ENCODE results near the gene AIP.
"Not testable (repeated sequence)": the region's sequence is repeated elsewhere in the genome, so short reads cannot be mapped to it uniquely, and the experiment has no call there.

Gene AIP

DNA sequence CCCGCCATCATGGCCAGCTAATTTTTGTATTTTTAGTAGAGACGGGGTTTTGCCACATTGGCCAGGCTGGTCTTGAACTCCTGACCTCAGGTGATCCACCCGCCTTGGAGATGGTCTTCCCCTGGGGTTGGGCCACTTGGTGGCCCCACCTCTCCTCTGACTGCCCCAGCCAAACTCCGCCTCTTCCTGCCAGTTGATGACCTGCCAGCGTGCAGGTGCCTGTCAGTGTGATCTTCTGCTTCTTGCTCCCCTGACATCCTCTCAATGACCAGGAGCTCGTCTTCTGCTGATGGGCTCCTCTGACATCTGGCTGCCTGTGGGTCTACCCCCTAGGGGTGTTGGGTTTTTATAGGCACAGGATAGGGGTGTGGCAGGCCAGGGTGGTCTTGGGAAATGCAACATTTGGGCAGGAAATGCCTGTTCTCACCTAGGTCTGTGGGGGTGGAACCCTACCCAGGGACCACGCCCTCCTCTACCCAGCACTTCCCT, 3.1 kb downstream of the AIP start:
- CTCF ChIA-PET: interaction anchor here (0.6 to 0.7 kb wide), 3 partner anchors 18 to 181 kb away, joined by 3 to 6 read pairs (median 3); no protein-coding TSS in a partner anchor
- not testable (repeated sequence) for H3K4me3 ChIP-seq (ENCODE audit: low read depth, low read length); H3K9me3 ChIP-seq (ENCODE audit: control insufficient read depth, insufficient read depth, low read depth, low read length); H3K27ac ChIP-seq (ENCODE audit: extremely low read depth, low read depth, low read length); H3K4me1 ChIP-seq (ENCODE audit: control insufficient read depth, insufficient read depth, low read length)
- POLR2A ChIA-PET: interaction anchor here (0.7 to 1.7 kb wide), 2 partner anchors 17 to 85 kb away, joined by 3 to 4 read pairs; partner anchors contain the start of gene PPP1CA
- peaks cover 0 to 41% of the 10 kb centered on the region in 2 experiments; a peak in 2 of 3 replicates for H3K36me3 ChIP-seq (ENCODE audit: control insufficient read depth in 2 of 2, insufficient read depth in 1 of 2, low read length in 2 of 2)
- TF ChIP-seq, protein P1, sequence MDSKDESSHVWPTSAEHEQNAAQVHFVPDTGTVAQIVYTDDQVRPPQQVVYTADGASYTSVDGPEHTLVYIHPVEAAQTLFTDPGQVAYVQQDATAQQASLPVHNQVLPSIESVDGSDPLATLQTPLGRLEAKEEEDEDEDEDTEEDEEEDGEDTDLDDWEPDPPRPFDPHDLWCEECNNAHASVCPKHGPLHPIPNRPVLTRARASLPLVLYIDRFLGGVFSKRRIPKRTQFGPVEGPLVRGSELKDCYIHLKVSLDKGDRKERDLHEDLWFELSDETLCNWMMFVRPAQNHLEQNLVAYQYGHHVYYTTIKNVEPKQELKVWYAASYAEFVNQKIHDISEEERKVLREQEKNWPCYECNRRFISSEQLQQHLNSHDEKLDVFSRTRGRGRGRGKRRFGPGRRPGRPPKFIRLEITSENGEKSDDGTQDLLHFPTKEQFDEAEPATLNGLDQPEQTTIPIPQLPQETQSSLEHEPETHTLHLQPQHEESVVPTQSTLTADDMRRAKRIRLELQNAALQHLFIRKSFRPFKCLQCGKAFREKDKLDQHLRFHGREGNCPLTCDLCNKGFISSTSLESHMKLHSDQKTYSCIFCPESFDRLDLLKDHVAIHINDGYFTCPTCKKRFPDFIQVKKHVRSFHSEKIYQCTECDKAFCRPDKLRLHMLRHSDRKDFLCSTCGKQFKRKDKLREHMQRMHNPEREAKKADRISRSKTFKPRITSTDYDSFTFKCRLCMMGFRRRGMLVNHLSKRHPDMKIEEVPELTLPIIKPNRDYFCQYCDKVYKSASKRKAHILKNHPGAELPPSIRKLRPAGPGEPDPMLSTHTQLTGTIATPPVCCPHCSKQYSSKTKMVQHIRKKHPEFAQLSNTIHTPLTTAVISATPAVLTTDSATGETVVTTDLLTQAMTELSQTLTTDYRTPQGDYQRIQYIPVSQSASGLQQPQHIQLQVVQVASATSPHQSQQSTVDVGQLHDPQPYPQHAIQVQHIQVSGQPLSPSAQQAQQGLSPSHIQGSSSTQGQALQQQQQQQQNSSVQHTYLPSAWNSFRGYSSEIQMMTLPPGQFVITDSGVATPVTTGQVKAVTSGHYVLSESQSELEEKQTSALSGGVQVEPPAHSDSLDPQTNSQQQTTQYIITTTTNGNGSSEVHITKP (tag by site-specific recombination; IDR thresholded peaks at IDR 0.05): peak; percentile 56; the same call in 1 of the 2 replicates
- TF ChIP-seq GLIS1 (tag by site-specific recombination; IDR thresholded peaks at IDR 0.05) (peak; percentile 75), KLF1 (tag by site-specific recombination; IDR thresholded peaks at IDR 0.05) (peak; percentile 51), SP3 (tag by site-specific recombination; IDR thresholded peaks at IDR 0.05) (peak; percentile 23; the same call in 1 of the 2 replicates), SP2 (tag by site-specific recombination; IDR thresholded peaks at IDR 0.05) (peak; percentile 21)

DNA sequence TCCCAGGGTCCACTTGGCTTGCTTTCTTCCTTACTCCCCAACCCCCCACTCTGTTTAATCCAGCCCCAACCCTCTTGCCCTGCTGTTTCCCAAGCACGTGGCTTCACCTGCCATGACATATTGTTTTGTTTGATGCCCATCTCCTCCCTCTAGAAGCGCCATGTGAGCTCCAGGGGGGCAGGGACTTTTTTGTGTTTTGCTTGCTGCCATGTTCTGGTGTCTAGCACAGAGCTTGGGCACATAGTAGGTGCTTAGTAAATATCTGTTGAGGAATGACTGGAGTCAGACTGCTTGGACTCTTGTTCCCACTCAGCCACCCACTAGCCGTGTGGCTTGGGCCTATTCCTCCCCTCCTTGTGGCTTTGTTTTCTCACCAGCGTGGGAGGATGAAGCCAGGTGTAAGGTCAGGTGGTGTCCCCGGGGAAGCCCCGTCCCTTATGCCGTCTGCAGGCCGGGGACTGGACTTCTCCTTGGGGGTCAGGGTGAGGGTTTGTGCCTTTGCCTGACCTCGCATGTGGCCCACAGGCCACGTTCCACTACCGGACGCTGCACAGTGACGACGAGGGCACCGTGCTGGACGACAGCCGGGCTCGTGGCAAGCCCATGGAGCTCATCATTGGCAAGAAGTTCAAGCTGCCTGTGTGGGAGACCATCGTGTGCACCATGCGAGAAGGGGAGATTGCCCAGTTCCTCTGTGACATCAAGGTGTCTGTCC, 3.8 kb downstream of the AIP start:
- Histone ChIP-seq H3K4me3 (ENCODE audit: low read depth, low read length) (no peak overlapping the region), H3K27ac (ENCODE audit: extremely low read depth, low read depth, low read length) (no peak overlapping the region), H3K4me1 (ENCODE audit: control insufficient read depth, insufficient read depth, low read length) (no peaks in the 10 kb centered on the region), H3K9me3 (ENCODE audit: control insufficient read depth, insufficient read depth, low read depth, low read length) (no peaks in the 10 kb centered on the region), H3K36me3 (ENCODE audit: control insufficient read depth in 2 of 2, insufficient read depth in 1 of 2, low read length in 2 of 2) (peaks cover 0 to 48% of the 10 kb centered on the region in 2 experiments; a peak in 2 of 3 replicates)
- TF ChIP-seq ZBTB48 (tag by site-specific recombination; IDR thresholded peaks at IDR 0.05): no peak
- TF ChIP-seq ZNF133 (tag by site-specific recombination; IDR thresholded peaks at IDR 0.05): no peak
- no peak for TF ChIP-seq GLI2 (tag by site-specific recombination; IDR thresholded peaks at IDR 0.05; ENCODE audit: borderline replicate concordance, low read depth)
- POLR2A ChIA-PET: interaction anchor here (0.7 to 1.7 kb wide), 2 partner anchors 18 to 85 kb away, joined by 3 to 4 read pairs; partner anchors contain the start of gene PPP1CA
- CTCF ChIA-PET: no interaction called here

- ChIA-PET POLR2A (no interaction called here), CTCF (interaction anchor here (0.5 to 1.2 kb wide), 2 partner anchors 124 to 227 kb away, joined by 3 to 5 read pairs; no protein-coding TSS in a partner anchor)
- Histone ChIP-seq H3K4me3 (ENCODE audit: low read depth, low read length) (no peak overlapping the region), H3K27ac (ENCODE audit: extremely low read depth, low read depth, low read length) (no peak overlapping the region), H3K36me3 (ENCODE audit: control insufficient read depth in 2 of 2, insufficient read depth in 1 of 2, low read length in 2 of 2) (peaks cover 0 to 69% of the 10 kb centered on the region in 2 experiments; a peak in 2 of 3 replicates), H3K9me3 (ENCODE audit: control insufficient read depth, insufficient read depth, low read depth, low read length) (no peaks in the 10 kb centered on the region), H3K4me1 (ENCODE audit: control insufficient read depth, insufficient read depth, low read length) (no peaks in the 10 kb centered on the region)
- TF ChIP-seq YY2 (tag by site-specific recombination; IDR thresholded peaks at IDR 0.05) (no peak), SCRT2 (tag by site-specific recombination; IDR thresholded peaks at IDR 0.05) (0 out of 2 replicates have a peak, but pooled peaks have one; percentile 19), GLIS2 (tag by site-specific recombination; IDR thresholded peaks at IDR 0.05) (0 out of 2 replicates have a peak, but pooled peaks have one; percentile 4), ZFHX2 (tag by site-specific recombination; conservative IDR thresholded peaks at IDR 0.05) (no peak)
Observed at GRCh38 chr11:67489203-67489884, 6.5 kb downstream of the AIP start.

All from HEK293 (cell line).